WTC11 (cell line): ENCODE measurements around the gene CCR3.

Experiments used
- CBFB ChIP-seq: sonication (generic); formaldehyde crosslinking; IDR thresholded peaks from 2 replicates; pipeline ENCODE4 v1.8.1; 2022; ENCODE audit warnings: mild to moderate bottlenecking, low read depth, missing genetic modification reagents
- CREB1 ChIP-seq: sonication (generic); formaldehyde crosslinking; IDR thresholded peaks from 2 replicates; pipeline ENCODE4 v1.8.0; 2023; ENCODE audit warnings: mild to moderate bottlenecking, missing genetic modification reagents
- FOXK1 ChIP-seq: sonication (generic); formaldehyde crosslinking; IDR thresholded peaks from 2 replicates; pipeline ENCODE4 v1.8.0; 2022; ENCODE audit warnings: mild to moderate bottlenecking, moderate library complexity, missing genetic modification reagents
- HMGA2 ChIP-seq: fragments of 250-450 bp; sonication (Bioruptor Pico); IDR thresholded peaks from 2 replicates; pipeline ENCODE4 v1.4.0; 2021; ENCODE audit warnings: mild to moderate bottlenecking, moderate library complexity
- RELA ChIP-seq: sonication (generic); formaldehyde crosslinking; IDR thresholded peaks from 2 replicates; pipeline ENCODE4 v1.8.1; 2022; ENCODE audit warnings: missing genetic modification reagents, mild to moderate bottlenecking, borderline replicate concordance
- ZNF138 ChIP-seq: sonication (generic); formaldehyde crosslinking; conservative IDR thresholded peaks from 2 replicates; pipeline ENCODE4 v1.8.1; 2022; ENCODE audit warnings: mild to moderate bottlenecking, moderate library complexity, missing genetic modification reagents
- ZSCAN18 ChIP-seq: fragments of 250-450 bp; sonication (Bioruptor Pico); IDR thresholded peaks from 2 replicates; pipeline ENCODE4 v2.1.2; 2022; ENCODE audit warnings: mild to moderate bottlenecking, moderate library complexity
- TF ChIP-seq, protein P1 (sequence below): fragments of 200-600 bp; IDR thresholded peaks from 2 replicates; pipeline ENCODE4 v1.8.0; 2022; ENCODE audit warnings: antibody characterized with exemption
- TF ChIP-seq, protein P2 (sequence below): sonication (generic); formaldehyde crosslinking; IDR thresholded peaks from 2 replicates; pipeline ENCODE4 v1.8.0; 2022; ENCODE audit warnings: mild to moderate bottlenecking, missing genetic modification reagents
- TF ChIP-seq, protein P3 (sequence below): sonication (generic); formaldehyde crosslinking; IDR thresholded peaks from 2 replicates; pipeline ENCODE4 v1.8.1; 2022; ENCODE audit warnings: low read depth, missing genetic modification reagents, borderline replicate concordance

- TF ChIP-seq, protein P1, sequence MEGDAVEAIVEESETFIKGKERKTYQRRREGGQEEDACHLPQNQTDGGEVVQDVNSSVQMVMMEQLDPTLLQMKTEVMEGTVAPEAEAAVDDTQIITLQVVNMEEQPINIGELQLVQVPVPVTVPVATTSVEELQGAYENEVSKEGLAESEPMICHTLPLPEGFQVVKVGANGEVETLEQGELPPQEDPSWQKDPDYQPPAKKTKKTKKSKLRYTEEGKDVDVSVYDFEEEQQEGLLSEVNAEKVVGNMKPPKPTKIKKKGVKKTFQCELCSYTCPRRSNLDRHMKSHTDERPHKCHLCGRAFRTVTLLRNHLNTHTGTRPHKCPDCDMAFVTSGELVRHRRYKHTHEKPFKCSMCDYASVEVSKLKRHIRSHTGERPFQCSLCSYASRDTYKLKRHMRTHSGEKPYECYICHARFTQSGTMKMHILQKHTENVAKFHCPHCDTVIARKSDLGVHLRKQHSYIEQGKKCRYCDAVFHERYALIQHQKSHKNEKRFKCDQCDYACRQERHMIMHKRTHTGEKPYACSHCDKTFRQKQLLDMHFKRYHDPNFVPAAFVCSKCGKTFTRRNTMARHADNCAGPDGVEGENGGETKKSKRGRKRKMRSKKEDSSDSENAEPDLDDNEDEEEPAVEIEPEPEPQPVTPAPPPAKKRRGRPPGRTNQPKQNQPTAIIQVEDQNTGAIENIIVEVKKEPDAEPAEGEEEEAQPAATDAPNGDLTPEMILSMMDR, result no peak
- no peak for TF ChIP-seq CREB1 (CRISPR knock-in tag)
- no peak for TF ChIP-seq CBFB (CRISPR knock-in tag)
- TF ChIP-seq FOXK1 (CRISPR knock-in tag), result no peak
- TF ChIP-seq ZNF138 (CRISPR knock-in tag), result no peak
- no peak for TF ChIP-seq HMGA2
- TF ChIP-seq ZSCAN18, result no peak
- TF ChIP-seq, protein P2, sequence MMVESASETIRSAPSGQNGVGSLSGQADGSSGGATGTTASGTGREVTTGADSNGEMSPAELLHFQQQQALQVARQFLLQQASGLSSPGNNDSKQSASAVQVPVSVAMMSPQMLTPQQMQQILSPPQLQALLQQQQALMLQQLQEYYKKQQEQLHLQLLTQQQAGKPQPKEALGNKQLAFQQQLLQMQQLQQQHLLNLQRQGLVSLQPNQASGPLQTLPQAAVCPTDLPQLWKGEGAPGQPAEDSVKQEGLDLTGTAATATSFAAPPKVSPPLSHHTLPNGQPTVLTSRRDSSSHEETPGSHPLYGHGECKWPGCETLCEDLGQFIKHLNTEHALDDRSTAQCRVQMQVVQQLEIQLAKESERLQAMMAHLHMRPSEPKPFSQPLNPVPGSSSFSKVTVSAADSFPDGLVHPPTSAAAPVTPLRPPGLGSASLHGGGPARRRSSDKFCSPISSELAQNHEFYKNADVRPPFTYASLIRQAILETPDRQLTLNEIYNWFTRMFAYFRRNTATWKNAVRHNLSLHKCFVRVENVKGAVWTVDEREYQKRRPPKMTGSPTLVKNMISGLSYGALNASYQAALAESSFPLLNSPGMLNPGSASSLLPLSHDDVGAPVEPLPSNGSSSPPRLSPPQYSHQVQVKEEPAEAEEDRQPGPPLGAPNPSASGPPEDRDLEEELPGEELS (CRISPR knock-in tag), result no peak
- TF ChIP-seq RELA (CRISPR knock-in tag), result no peak
- TF ChIP-seq, protein P3, sequence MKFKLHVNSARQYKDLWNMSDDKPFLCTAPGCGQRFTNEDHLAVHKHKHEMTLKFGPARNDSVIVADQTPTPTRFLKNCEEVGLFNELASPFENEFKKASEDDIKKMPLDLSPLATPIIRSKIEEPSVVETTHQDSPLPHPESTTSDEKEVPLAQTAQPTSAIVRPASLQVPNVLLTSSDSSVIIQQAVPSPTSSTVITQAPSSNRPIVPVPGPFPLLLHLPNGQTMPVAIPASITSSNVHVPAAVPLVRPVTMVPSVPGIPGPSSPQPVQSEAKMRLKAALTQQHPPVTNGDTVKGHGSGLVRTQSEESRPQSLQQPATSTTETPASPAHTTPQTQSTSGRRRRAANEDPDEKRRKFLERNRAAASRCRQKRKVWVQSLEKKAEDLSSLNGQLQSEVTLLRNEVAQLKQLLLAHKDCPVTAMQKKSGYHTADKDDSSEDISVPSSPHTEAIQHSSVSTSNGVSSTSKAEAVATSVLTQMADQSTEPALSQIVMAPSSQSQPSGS, result no peak
Observed at GRCh38 chr3:46203681-46204080, 38.6 kb upstream of the CCR3 start.
